ENCODE results near the gene TEX11.
"Not testable (repeated sequence)": the region's sequence is repeated elsewhere in the genome, so short reads cannot be mapped to it uniquely, and the experiment has no call there.

TEX11 gene

DNA sequence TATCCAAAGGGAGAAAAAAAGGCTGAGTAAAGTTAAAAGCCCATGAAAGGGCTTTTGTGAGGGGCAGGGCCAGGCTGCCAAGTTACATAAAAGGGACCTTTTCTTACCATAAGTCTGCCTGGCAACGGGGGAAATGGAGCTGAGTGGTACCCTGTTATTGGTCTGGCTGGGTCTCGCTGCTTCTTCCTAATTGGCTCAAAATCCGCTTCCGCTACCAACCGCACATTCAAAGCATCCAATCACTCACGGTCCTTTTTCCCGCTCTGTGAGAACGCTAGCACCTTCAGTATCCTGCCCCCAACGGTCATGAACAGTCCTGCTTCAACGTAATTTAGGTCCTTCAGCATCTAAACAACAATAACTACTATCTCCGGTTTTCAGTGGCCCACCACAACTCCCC, 611 bp downstream of the TEX11 start:
- DNase-seq (ENCODE audit: low read depth) = no peak
- TF ChIP-seq, protein P1, sequence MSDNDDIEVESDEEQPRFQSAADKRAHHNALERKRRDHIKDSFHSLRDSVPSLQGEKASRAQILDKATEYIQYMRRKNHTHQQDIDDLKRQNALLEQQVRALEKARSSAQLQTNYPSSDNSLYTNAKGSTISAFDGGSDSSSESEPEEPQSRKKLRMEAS (IDR thresholded peaks at IDR 0.05; ENCODE audit: low read depth, low read length) = no peak
- TF ChIP-seq POLR2A (IDR thresholded peaks at IDR 0.05; ENCODE audit: extremely low read depth, insufficient read length) = no peak
- TF ChIP-seq, protein P2, sequence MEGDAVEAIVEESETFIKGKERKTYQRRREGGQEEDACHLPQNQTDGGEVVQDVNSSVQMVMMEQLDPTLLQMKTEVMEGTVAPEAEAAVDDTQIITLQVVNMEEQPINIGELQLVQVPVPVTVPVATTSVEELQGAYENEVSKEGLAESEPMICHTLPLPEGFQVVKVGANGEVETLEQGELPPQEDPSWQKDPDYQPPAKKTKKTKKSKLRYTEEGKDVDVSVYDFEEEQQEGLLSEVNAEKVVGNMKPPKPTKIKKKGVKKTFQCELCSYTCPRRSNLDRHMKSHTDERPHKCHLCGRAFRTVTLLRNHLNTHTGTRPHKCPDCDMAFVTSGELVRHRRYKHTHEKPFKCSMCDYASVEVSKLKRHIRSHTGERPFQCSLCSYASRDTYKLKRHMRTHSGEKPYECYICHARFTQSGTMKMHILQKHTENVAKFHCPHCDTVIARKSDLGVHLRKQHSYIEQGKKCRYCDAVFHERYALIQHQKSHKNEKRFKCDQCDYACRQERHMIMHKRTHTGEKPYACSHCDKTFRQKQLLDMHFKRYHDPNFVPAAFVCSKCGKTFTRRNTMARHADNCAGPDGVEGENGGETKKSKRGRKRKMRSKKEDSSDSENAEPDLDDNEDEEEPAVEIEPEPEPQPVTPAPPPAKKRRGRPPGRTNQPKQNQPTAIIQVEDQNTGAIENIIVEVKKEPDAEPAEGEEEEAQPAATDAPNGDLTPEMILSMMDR (IDR thresholded peaks at IDR 0.05; ENCODE audit: low read depth, low read length) = no peak
- no peak for TF ChIP-seq MYC (IDR thresholded peaks at IDR 0.05; ENCODE audit: low read depth, low read length)
- H3K4me3 ChIP-seq (ENCODE audit: low read depth, low read length) = no peak overlapping the region

DNA sequence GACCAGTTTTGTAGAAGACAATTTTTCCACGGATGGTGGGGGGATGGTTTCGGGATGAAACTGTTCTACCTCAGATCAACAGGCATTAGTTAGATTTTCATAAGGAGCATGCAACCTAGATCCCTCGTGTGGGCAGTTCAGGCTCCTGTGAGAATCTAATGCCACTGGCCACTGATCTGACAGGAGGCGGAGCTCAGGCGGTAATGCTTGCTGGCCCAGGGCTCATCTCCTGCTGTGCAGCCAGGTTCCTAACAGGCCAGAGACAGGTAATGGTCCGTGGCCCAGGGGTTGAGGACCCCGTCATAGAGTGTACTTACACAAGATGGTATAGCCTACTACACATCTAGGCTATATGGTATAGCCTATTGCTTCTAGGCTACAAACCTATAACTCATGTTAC, 7.0 kb downstream of the TEX11 start:
- no peak overlapping the region for H3K4me3 ChIP-seq (ENCODE audit: low read depth, low read length)
- no peak for DNase-seq (ENCODE audit: low read depth)
- no peak for TF ChIP-seq MYC (IDR thresholded peaks at IDR 0.05; ENCODE audit: low read depth, low read length)
- TF ChIP-seq, protein P1 (IDR thresholded peaks at IDR 0.05; ENCODE audit: low read depth, low read length) = no peak
- TF ChIP-seq POLR2A (IDR thresholded peaks at IDR 0.05; ENCODE audit: extremely low read depth, insufficient read length) = no peak

DNA sequence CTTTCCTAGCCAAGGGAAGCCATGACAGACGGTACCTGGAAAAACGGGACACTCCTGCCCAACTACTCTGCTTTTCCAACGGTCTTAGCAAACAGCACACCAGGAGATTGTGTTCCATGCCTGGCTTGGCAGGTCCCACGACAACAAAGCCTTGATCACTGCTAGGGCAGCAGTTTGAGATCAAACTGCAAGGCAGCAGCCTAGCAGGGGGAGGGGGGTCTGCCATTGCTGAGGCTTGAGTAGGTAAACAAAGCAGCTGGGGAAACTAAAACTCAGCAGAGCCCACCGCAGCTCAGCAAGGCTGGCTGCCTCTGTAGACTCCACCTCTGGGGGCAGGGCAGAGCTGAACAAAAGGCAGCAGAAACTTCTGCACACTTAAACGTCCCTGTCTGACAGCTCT, 18.1 kb downstream of the TEX11 start:
- not testable (repeated sequence) for H3K4me3 ChIP-seq (ENCODE audit: low read depth, low read length); DNase-seq (ENCODE audit: low read depth)

DNA sequence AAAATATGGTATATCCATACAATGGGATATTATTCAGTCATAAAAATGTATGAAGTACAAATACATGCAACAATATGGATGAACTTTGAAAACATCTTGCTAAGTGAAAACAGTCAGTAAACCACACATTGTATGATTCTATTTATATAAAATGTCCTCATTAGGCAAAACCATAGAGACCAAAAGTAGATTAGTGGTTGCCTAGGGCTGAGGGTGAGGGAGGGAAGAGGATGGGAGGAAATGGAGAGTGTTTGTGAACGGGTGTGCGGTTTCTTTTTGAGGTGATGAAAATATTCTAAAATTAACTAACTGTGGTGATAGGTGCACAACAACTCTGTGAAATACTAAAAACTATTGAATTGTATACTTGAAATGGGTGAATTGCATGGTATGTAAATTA, 29.6 kb downstream of the TEX11 start:
- TF ChIP-seq, protein P1 (IDR thresholded peaks at IDR 0.05; ENCODE audit: low read depth, low read length) = no peak
- TF ChIP-seq, protein P2 (IDR thresholded peaks at IDR 0.05; ENCODE audit: low read depth, low read length) = no peak
- TF ChIP-seq POLR2A (IDR thresholded peaks at IDR 0.05; ENCODE audit: extremely low read depth, insufficient read length) (no peak), MYC (IDR thresholded peaks at IDR 0.05; ENCODE audit: low read depth, low read length) (no peak)
- no peak overlapping the region for H3K4me3 ChIP-seq (ENCODE audit: low read depth, low read length)
- no peak for DNase-seq (ENCODE audit: low read depth)

DNA sequence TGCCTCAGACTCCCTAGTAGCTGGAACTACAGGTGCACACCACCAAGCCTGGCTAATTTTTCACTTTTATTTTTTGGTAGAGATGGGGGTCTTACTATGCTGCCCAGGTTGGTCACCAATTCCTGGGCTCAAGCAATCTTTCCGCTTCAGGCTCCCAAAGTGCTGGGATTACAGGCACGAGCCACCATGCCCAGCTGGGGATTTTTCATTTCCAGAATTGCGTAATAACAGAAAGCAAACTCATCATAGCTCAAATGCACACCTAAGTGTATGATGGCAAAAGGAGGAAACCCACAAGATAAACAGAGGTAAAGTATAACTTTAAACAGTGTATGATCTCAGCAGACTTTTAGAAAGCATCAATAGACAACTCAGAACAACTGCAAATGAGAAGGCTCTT, 56.2 kb downstream of the TEX11 start:
- no peak for DNase-seq (ENCODE audit: low read depth)
- no peak for TF ChIP-seq MYC (IDR thresholded peaks at IDR 0.05; ENCODE audit: low read depth, low read length)
- TF ChIP-seq, protein P1 (IDR thresholded peaks at IDR 0.05; ENCODE audit: low read depth, low read length) = no peak
- no peak for TF ChIP-seq POLR2A (IDR thresholded peaks at IDR 0.05; ENCODE audit: extremely low read depth, insufficient read length)
- TF ChIP-seq, protein P2 (IDR thresholded peaks at IDR 0.05; ENCODE audit: low read depth, low read length) = no peak
- H3K4me3 ChIP-seq (ENCODE audit: low read depth, low read length) = no peak overlapping the region

DNA sequence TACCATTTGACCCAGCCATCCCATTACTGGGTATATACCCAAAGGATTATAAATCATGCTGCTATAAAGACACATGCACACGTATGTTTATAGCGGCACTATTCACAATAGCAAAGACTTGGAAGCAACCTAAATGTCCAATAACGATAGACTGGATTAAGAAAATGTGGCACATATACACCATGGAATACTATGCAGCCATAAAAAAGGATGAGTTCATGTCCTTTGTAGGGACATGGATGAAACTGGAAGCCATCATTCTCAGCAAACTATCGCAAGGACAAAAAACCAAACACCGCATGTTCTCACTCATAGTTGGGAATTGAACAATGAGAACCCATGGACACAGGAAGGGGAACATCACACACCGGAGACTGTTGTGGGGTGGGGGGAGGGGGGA, 64.4 kb downstream of the TEX11 start:
- not testable (repeated sequence) for H3K4me3 ChIP-seq (ENCODE audit: low read depth, low read length); DNase-seq (ENCODE audit: low read depth)

DNA sequence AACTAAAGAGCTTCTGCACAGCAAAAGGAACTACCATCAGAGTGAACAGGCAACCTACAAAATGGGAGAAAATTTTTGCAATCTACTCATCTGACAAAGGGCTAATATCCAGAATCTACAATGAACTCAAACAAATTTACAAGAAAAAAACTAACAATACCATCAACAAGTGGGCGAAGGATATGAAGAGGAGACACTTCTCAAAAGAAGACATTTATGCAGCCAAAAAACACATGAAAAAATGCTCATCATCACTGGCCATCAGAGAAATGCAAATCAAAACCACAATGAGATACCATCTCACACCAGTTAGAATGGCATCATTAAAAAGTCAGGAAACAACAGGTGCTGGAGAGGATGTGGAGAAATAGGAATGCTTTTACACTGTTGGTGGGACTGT, 64.9 kb downstream of the TEX11 start:
- H3K4me3 ChIP-seq (ENCODE audit: low read depth, low read length); DNase-seq (ENCODE audit: low read depth): not testable (repeated sequence)

DNA sequence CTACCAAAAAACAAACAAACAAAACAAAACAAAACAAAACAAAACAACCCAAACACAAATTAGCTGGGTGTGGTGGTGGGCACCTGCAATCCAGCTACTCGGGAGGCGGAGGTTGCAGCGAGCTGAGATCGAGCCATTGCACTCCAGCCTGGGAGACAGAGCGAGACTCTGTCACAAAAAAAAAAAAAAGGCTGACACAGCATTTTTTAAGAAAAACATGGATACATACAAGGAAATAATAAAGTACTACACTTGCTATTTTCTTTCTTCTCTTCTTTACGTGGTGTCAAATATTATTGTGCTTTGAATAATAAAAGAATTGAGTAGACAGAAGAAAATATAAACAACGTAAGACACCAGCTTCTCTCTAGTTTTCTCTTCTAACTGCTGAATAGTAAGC, 73.9 kb downstream of the TEX11 start:
- H3K4me3 ChIP-seq (ENCODE audit: low read depth, low read length) = no peak overlapping the region
- TF ChIP-seq, protein P2 (IDR thresholded peaks at IDR 0.05; ENCODE audit: low read depth, low read length) = no peak
- TF ChIP-seq POLR2A (IDR thresholded peaks at IDR 0.05; ENCODE audit: extremely low read depth, insufficient read length) (no peak), MYC (IDR thresholded peaks at IDR 0.05; ENCODE audit: low read depth, low read length) (no peak)
- TF ChIP-seq, protein P1 (IDR thresholded peaks at IDR 0.05; ENCODE audit: low read depth, low read length) = no peak
- no peak for DNase-seq (ENCODE audit: low read depth)

Measured in NB4 (cell line).